Activated gamma-delta T cell treated with anti-CD3 and anti-CD28 coated beads, Interleukin-2, amount 50 U/mL, for 16 hours (primary cell): Measurements from ENCODE around the gene TTC12.
"Not testable (repeated sequence)": the region's sequence is repeated elsewhere in the genome, so short reads cannot be mapped to it uniquely, and the experiment has no call there.

ENCODE experiments used
- DNase-seq: peaks from one replicate; pipeline ENCODE4 v3.0.0-alpha.2; 2020; ENCODE audit warnings: low read depth

Gene TTC12

DNA sequence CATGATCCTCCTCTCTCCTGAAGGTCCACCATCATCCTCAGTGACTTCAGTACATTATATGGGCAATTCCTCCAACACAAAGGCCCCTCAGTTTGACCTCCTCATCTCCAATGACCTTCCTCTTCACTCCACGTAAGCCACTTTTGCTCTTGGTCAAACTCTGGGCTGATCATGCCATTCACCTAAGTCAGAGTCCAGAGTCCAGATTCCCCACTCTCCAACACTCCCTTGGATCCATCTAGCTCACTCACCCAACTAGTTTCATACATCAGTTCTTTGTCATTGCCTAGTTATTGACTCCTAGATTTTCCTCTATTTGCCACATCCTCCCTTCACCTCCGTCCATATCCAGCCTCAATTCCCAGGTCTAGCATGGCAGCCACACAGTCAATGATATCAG, 30.5 kb upstream of the TTC12 start:
- DNase-seq = no peak

DNA sequence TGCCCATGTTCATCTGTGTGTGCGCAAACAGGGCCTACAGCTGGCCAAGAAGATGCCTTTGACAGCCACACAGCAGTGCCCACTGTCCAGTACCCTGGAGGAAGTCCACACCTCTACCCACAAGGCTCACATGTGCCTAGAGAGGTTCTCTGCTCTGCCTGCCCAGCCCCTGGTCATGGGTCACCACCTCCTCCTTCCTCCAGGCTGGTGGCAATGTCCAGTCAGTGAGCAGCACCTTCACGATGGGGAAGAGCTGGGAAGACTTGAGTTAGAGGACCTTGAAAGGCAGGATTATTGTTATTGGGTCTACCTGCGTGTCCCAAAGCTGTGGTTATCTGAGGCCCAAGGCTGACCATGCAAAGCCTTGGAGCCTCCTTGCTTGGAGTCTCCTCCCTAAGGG, 28.4 kb upstream of the TTC12 start:
- no peak for DNase-seq

DNA sequence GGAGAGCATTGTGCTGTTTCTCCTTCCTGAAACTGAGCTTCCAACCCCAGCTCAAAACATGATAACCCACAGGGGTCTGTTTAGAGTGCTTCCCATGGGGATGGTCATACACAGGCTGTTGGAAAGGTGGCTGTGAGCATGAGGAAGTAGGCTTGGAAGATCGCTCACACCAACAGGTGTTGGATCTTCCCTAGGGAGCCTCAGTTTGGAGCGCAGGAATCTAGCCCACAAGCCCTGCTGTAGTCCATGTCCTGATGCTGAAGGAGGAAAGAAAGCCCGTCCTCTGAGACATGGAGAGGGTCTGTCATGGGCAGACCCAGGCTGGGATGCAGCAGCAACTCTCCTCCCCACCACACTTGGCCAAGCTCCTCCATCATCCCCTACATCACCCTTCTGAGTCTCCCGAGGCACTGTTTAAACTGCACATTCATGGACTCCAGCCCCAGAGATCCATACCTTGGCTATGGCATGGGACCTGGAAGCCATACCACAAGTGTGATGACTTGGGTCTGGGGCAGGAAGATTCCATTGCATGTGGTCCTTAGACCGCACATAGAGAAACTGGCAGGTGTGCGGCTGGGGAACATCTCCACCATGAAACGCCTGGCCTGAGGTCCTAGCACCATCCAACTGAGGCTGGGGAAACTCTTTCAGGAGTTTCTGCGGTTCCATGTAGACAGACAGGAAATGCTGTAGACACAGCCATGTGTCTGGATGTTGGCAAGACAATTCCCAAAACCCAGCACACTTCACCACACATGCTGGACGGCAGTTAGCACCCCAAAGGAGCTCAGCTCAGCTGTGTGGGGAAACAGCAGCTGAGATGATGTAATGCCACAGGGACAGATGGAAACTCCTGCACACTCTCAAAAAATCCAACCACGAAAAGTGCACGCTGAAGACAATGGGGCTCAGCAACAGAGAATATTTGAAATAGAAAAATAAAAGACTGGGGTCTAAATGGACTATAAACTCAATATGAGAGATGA, 27.6 kb upstream of the TTC12 start:
- DNase-seq = no peak

GRCh38 chr11:113287801-113288200, 26.6 kb upstream of the TTC12 start:
- no peak for DNase-seq

GRCh38 chr11:113288286-113288863, 26.0 kb upstream of the TTC12 start:
- no peak for DNase-seq

DNA sequence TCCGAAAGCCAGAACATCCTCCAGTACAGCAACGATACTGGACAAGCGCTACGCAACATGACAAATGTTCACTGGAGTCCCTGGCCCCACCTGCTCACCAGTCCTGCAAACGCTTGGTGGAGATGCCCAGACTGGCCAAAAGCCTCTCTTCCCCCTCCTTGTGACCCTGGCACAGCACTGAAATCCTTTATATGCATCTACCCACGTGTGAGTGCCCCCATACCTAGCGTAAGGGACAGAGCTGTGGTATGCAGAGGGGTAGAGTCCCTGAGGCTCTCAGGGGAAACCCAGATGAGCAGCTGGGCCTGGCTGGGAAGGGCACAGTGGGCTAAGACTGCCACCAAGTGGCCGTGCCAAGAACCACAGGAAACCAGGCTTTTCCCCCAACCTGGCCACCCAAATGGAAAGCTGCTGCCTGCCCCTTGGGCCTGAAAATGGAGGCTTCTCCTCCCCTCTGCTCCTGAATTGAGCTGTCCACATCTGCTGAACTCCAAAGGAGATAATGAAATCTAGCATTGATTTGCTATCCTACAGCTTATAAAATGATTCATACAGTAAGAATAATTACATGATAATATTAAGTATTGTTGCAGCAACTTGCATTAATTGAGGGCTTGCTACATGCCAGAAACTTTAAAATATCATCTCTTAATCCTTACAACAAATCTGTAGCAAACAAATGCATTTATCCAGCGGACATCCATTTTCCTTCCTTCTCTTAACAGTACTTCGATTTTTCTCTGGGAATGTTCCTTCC, 24.8 kb upstream of the TTC12 start:
- DNase-seq = peak; percentile 25

- no peak for DNase-seq
Observed at GRCh38 chr11:113293936-113294335, 20.4 kb upstream of the TTC12 start.

DNA sequence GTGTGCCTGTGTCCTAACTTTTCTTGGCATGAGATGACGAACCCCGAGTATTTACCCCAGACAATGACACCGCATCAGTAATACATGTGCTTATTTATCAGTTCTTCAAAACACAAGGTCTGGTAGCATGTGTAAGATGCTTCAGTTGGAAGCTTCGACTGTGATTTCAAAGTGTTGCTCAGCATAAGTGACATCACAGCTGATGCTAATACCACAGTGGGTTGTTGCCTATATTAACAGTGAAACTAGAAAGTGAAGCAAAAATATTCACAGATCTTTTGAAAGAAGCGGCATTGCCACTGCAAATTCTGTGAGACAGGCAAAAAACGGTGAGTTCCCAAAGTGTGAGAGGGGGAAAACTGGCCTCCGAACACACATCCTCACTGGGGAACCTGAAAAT, 18.4 kb upstream of the TTC12 start:
- DNase-seq = no peak

DNA sequence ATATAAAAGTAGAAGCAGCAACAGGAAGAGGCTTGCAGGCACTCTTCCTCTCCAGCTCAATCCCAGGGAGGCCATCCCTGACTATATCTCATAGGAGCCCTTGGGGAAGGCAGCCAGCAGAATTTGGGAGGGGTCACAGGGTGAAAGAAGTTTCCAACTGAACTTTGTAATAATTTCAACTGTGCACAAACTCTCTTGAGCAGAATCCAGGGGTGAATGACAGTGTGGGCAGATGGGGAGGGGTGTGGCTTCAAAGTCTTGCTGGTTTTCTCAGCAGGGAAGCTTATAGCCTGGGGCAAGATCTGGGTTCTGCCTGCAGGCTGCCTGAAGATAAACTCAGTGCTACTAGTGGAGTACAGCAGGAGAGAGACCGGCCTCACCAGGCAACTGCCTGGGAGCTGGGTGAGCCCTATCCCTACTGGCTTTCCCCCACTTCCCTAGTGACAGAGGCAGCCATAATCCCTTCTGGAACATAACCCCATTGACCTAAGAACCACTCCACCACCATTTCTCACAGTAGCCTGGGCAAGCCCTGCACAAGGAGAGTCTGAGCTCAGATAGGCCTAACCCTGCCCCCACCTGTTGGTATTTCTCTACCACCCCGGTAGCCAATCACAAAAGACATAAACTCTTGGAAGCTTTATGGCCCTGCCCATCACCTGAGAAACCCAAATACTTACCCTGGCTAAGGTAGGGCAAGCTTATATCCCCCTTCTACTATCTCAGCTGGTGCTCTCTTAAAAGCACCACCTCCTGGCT, 17.8 kb upstream of the TTC12 start:
- DNase-seq = no peak

- DNase-seq = not testable (repeated sequence)
Observed at GRCh38 chr11:113298496-113298895, 15.9 kb upstream of the TTC12 start.

GRCh38 chr11:113304916-113305315, 9.5 kb upstream of the TTC12 start:
- no peak for DNase-seq

- DNase-seq = peak; percentile 40
Observed at GRCh38 chr11:113305440-113306336, 8.7 kb upstream of the TTC12 start.

- DNase-seq = no peak
Observed at GRCh38 chr11:113308601-113309000, 5.8 kb upstream of the TTC12 start.

DNA sequence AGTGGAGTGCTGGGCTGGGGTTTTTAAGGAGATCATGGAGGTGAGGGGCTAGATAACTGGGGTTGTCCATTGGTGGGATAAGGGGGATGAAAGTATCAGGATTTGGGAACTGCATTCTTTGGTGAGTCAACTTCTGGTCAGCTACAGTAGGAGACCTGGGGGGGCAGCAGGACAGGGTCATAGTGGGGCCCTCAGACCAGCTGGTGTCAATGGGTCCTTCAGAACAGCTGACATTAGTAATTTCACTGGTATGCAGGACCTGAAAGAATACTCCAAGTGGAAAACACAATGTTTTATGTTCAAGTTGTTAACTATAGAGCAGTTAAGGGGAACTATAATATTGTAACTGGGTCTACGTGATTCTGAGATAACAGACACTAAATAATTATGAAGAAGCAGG, 2.8 kb upstream of the TTC12 start:
- no peak for DNase-seq

GRCh38 chr11:113313601-113314000, 782 bp upstream of the TTC12 start:
- DNase-seq = no peak

DNA sequence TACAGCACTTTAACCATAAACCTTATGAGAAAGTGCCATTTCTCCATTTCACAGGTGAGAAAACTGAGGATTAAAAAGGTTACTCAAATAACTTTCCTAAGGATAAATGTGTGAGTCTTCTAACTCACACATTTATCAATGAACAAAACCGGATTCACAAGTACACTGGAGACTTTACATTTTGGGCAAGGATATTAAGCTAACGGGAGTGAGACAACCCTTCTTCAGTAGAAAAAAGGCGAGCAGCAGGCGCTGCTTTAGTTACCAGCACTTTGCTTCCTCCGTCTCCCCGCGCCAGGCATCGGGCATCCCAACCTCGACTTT, 356 bp upstream of the TTC12 start:
- DNase-seq = no peak

DNA sequence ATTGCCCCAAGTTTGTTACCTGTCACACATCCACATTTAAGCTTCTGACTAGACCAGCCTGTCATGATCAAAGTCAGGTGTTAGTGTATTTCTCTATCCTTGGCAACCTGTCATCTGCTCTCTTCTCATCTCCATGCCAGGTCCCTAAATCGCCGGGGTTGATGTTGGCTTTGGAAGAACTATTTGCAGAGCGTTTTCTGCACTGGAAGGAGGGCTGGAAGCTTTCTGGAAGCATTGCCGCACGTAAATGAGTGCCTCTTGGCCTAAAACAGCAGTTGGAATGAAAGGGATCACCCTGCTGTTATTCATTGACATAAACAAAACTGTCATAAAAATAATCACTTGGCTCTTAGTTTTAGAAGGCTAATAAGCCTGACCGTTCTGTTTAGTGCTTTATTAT, 1.4 kb downstream of the TTC12 start:
- no peak for DNase-seq

DNA sequence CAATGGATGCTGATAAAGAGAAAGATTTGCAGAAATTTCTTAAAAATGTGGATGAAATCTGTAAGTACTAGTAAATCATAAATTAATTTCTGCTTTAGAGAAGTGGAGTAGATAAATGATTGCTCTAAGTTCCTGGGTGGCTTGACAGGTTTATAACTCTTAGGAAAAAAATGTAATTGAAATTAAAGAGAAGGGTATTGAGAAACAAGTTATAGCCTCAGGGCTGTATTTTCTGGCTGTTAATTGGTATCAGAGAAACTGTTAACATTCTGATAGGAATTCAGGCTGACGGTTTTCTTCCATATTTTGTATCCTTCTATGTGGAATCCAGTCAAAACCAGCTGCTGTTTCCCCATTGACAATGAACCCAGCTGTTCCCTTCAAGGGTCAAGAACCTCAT, 1.9 kb downstream of the TTC12 start:
- DNase-seq = no peak

- no peak for DNase-seq
Observed at GRCh38 chr11:113317339-113317738, 3.0 kb downstream of the TTC12 start.

- DNase-seq = no peak
Observed at GRCh38 chr11:113319085-113319484, 4.7 kb downstream of the TTC12 start.

DNA sequence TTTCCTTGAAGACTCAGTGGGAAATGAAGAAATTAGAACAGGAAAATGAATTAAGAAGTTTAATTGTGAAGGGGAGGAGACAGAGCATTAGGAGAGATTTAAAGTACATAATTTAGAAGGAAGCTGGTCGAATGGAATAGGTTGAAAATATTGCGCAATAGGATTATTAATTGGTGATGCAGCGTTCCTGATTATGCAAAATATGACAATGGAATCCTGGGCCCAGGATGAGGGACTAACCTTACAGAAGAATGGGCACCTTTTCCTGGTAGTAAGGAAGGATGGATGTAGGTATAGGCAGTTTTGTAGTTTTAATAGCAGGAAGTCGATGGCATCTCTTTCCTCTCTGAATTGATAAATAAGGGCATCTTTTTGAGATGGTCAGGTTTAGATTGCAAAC, 7.8 kb downstream of the TTC12 start:
- no peak for DNase-seq
